Lung (tissue), 12 donors: ENCODE results near the gene CABP7. TPM values are rescaled to one million over a fixed set of nuclear protein-coding genes. Genes with fewer than 3 reads are reported as not detected.

Source experiments
- ATAC-seq: fragments of 200-7000 bp; cut with Tn5 transposase; one replicate; pipeline ENCODE4 v1.9.1; 2020; ENCODE audit warnings: moderate number of reproducible peaks; ENCODE audit not compliant: insufficient read depth, low FRiP score
- DNase-seq, 3 donors: peaks; one replicate each; pipeline ENCODE4 v3.0.0-alpha.2; 2013 to 2017
- H3K27ac ChIP-seq, 2 donors: one replicate each; pipeline ENCODE4 v1.5.1; 2013; ENCODE audit warnings: mild to moderate bottlenecking in 2 of 2, moderate library complexity in 2 of 2, control low read depth in 1 of 2, inconsistent platforms in 1 of 2, low read depth in 1 of 2, low read length in 1 of 2
- H3K27me3 ChIP-seq, 3 donors: one replicate each; pipeline ENCODE4 v1.5.1; 2013; ENCODE audit warnings: low read length in 2 of 3; ENCODE audit not compliant: control insufficient read depth in 3 of 3, insufficient read depth in 3 of 3
- H3K36me3 ChIP-seq, 4 donors: one replicate each; pipeline ENCODE4 v1.5.1; 2013; ENCODE audit warnings: low read length in 4 of 4, mild to moderate bottlenecking in 1 of 4, moderate library complexity in 1 of 4; ENCODE audit not compliant: control insufficient read depth in 4 of 4, insufficient read depth in 4 of 4
- H3K4me1 ChIP-seq, 5 donors: one replicate each; pipeline ENCODE4 v1.5.1; 2013; ENCODE audit warnings: low read length in 5 of 5, mild to moderate bottlenecking in 2 of 5, moderate library complexity in 1 of 5; ENCODE audit not compliant: control insufficient read depth in 5 of 5, insufficient read depth in 5 of 5
- H3K4me3 ChIP-seq: one replicate; pipeline ENCODE4 v1.5.1; 2013; ENCODE audit warnings: mild to moderate bottlenecking, control low read depth, moderate library complexity
- H3K9ac ChIP-seq, 2 donors: one replicate each; pipeline ENCODE4 v1.5.1; 2013; ENCODE audit warnings: low read length in 2 of 2, control low read depth in 1 of 2; ENCODE audit not compliant: insufficient read depth in 1 of 2
- H3K9me3 ChIP-seq, 4 donors: one replicate each; pipeline ENCODE4 v1.5.1; 2013; ENCODE audit warnings: low read length in 3 of 4, mild to moderate bottlenecking in 1 of 4, moderate library complexity in 1 of 4; ENCODE audit not compliant: control insufficient read depth in 4 of 4, insufficient read depth in 3 of 4
- WGBS, 2 donors: extraction: QIAGEN DNeasy Blood & Tissue Kit; methylation state at CpG; one replicate each; pipeline ENCODE4 v1.1.7; 2013; 5-methylcytosine and 5-hydroxymethylcytosine counted together
- polyA plus RNA-seq, 2 donors: library from polyadenylated mRNA; stranded (reverse); fragments of 200-250 nt; gene quantifications; one replicate each; pipeline ENCODE4 v1.2.1, GENCODE V29; 2013
- total RNA-seq, 2 donors: library from RNA; depleted of rRNA in 1 of 2; stranded (reverse); fragments of >200 nt in 1 of 2; gene quantifications; one replicate each; pipeline ENCODE4 v1.2.1, GENCODE V29; 2014 to 2021
- TF ChIP-seq, protein P1 (sequence below): IDR thresholded peaks from 2 replicates; pipeline ENCODE4 v1.5.1; 2012; ENCODE audit warnings: mild to moderate bottlenecking; ENCODE audit errors: control extremely low read depth, extremely low read depth
- donor health status: control.
- donor health status: control.
- donor health status: Bipolar disorder and iron deficiency.
- donor health status: healthy.
- donor health status: DM: yes; HTN: yes; CAD: no.

CABP7 gene
- total and polyA plus RNA-seq, 4 donors = 0.05 to 0.12 (median 0.06) TPM; not detected in 1

DNA sequence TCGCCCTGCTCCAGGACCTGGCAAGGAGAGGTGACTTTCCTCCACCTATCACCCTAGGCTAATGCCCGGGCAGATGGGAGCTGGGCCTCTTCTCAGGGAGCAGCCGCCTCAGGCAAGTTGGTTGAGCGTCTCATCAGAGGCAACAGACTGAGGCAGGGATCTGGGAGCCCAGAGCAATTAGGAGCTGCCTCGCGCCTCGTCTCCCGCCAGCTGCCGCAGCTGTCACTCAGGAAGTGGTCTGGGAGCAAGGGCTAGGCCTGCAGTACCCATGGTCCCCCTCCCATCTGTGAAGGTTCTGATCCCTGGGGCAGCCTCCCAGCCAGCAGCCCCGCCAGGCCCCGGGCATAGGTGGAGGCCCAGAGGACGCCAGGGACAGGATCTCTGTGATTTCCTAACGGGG lies 4.6 kb upstream of the CABP7 start:
- Histone ChIP-seq H3K9ac (no peak overlapping the region), H3K9me3 (peaks cover 0 to 4% (median 0%) of the 10 kb centered on the region in 4 donors), H3K4me3 (no peak overlapping the region), H3K4me1 (peaks cover 0 to under 1% (median 0%) of the 10 kb centered on the region in 5 donors), H3K27ac (no peak overlapping the region), H3K36me3 (no peaks in the 10 kb centered on the region), H3K27me3 (peaks cover 0 to 20% (median 9%) of the 10 kb centered on the region in 3 donors)
- TF ChIP-seq, protein P1, sequence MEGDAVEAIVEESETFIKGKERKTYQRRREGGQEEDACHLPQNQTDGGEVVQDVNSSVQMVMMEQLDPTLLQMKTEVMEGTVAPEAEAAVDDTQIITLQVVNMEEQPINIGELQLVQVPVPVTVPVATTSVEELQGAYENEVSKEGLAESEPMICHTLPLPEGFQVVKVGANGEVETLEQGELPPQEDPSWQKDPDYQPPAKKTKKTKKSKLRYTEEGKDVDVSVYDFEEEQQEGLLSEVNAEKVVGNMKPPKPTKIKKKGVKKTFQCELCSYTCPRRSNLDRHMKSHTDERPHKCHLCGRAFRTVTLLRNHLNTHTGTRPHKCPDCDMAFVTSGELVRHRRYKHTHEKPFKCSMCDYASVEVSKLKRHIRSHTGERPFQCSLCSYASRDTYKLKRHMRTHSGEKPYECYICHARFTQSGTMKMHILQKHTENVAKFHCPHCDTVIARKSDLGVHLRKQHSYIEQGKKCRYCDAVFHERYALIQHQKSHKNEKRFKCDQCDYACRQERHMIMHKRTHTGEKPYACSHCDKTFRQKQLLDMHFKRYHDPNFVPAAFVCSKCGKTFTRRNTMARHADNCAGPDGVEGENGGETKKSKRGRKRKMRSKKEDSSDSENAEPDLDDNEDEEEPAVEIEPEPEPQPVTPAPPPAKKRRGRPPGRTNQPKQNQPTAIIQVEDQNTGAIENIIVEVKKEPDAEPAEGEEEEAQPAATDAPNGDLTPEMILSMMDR = no peak
- no peak for ATAC-seq
- WGBS, 2 donors = 56 to 65% methylated on average over 10 to 13 of the region's 13 CpGs
- DNase-seq = no peak

DNA sequence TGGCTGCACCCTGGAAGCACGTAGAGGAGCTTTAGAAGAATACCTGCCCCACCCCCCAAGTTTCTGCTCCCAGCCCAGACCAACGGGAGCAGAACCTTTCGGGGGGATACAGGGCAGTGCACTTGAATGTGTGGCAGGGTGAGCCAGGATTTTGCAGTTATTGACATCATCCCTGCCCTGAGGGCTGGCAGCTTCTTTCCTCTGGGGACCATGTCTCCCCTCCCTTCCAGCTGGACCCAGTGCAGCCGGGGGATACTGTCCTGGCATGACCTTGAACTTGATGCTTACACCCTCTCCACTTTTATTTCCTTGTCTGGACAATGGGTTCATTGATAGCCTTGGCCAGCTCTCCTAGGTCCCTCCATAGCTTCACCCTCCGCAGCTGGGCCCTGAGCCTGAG lies 4.1 kb upstream of the CABP7 start:
- no peak overlapping the region for H3K9ac ChIP-seq
- H3K4me3 ChIP-seq = no peak overlapping the region
- no peaks in the 10 kb centered on the region for H3K36me3 ChIP-seq
- TF ChIP-seq, protein P1 = no peak
- H3K27me3 ChIP-seq = peaks cover 0 to 20% (median 9%) of the 10 kb centered on the region in 3 donors
- H3K27ac ChIP-seq = no peak overlapping the region
- peaks cover 0 to 4% (median 0%) of the 10 kb centered on the region in 5 donors for H3K4me1 ChIP-seq
- peaks cover 0 to 4% (median 0%) of the 10 kb centered on the region in 4 donors for H3K9me3 ChIP-seq
- no peak for DNase-seq
- 66 to 79% methylated on average over 5 of the region's 5 CpGs for WGBS, 2 donors
- ATAC-seq = no peak

- H3K9me3 ChIP-seq = peaks cover 0 to 4% (median 0%) of the 10 kb centered on the region in 4 donors
- 66 to 71% methylated on average over 16 of the region's 16 CpGs for WGBS, 2 donors
- H3K36me3 ChIP-seq = no peaks in the 10 kb centered on the region
- peaks cover 0 to 29% (median 9%) of the 10 kb centered on the region in 3 donors for H3K27me3 ChIP-seq
- TF ChIP-seq, protein P1 = no peak
- no peak overlapping the region for H3K9ac ChIP-seq
- no peak overlapping the region for H3K27ac ChIP-seq
- ATAC-seq = peak; percentile 24
- peak; percentile 79 to 90 (median 87) for DNase-seq
- peaks cover 0 to 4% (median 0%) of the 10 kb centered on the region in 5 donors for H3K4me1 ChIP-seq
- H3K4me3 ChIP-seq = no peak overlapping the region
These were observed 2.8 kb upstream of the CABP7 start for GRCh38 chr22:29716814-29717545.
